GM19023 (cell line): ENCODE data around the gene MPL.
A peak's percentile ranks its signal among the peaks of the same experiment; 100 is the strongest.
"Not testable (repeated sequence)": the region's sequence is repeated elsewhere in the genome, so short reads cannot be mapped to it uniquely, and the experiment has no call there.

Experiments used
- ATAC-seq: cut with Tn5 transposase; IDR thresholded peaks from one replicate; pipeline ENCODE4 v1.9.1; 2021; ENCODE audit warnings: mild to moderate bottlenecking, moderate library complexity; ENCODE audit not compliant: unreplicated experiment

The MPL gene

GRCh38 chr1:43369779-43370178 is 32.2 kb downstream of the MPL start:
- ATAC-seq, result not testable (repeated sequence)

- no peak for ATAC-seq
Observed at GRCh38 chr1:43370564-43370963, 32.9 kb downstream of the MPL start.

- no peak for ATAC-seq
Observed at GRCh38 chr1:43372172-43372571, 34.6 kb downstream of the MPL start.

- ATAC-seq, result no peak
Observed at GRCh38 chr1:43373066-43373940, 35.7 kb downstream of the MPL start.

GRCh38 chr1:43376723-43377235 is 39.2 kb downstream of the MPL start:
- no peak for ATAC-seq

- ATAC-seq, result no peak
Observed at GRCh38 chr1:43377831-43378230, 40.2 kb downstream of the MPL start.

GRCh38 chr1:43379476-43379875 is 41.9 kb downstream of the MPL start:
- ATAC-seq, result no peak

GRCh38 chr1:43381612-43382011 is 44.0 kb downstream of the MPL start:
- ATAC-seq, result no peak

- ATAC-seq, result no peak
Observed at GRCh38 chr1:43382027-43382779, 44.6 kb downstream of the MPL start.

- no peak for ATAC-seq
Observed at GRCh38 chr1:43383449-43383848, 45.8 kb downstream of the MPL start.

- no peak for ATAC-seq
Observed at GRCh38 chr1:43386676-43387075, 49.1 kb downstream of the MPL start.

- no peak for ATAC-seq
Observed at GRCh38 chr1:43387976-43388599, 50.5 kb downstream of the MPL start.

GRCh38 chr1:43388613-43389012 is 51.0 kb downstream of the MPL start:
- ATAC-seq, result no peak

- peak; percentile 91 for ATAC-seq
Observed at GRCh38 chr1:43389326-43390313, 52.0 kb downstream of the MPL start, which contains the start of the genes MED8 and SZT2. Gene MED8, minus strand, starts transcription at chr1:43389800. Its CDS starts 36 bp downstream, at chr1:43389764. Gene SZT2, plus strand, starts transcription at chr1:43389899. Its CDS starts 70 bp downstream, at chr1:43389969.

GRCh38 chr1:43392702-43393101 is 55.1 kb downstream of the MPL start:
- no peak for ATAC-seq

- ATAC-seq, result no peak
Observed at GRCh38 chr1:43395523-43395922, 57.9 kb downstream of the MPL start.

- no peak for ATAC-seq
Observed at GRCh38 chr1:43396059-43396458, 58.4 kb downstream of the MPL start.

GRCh38 chr1:43398227-43398626 is 60.6 kb downstream of the MPL start:
- no peak for ATAC-seq

- not testable (repeated sequence) for ATAC-seq
Observed at GRCh38 chr1:43400441-43400840, 62.8 kb downstream of the MPL start.
